PFSK-1 (cell line): ENCODE measurements around the gene ZNF581.

Experiments used
- FOXP2 ChIP-seq: optimal IDR thresholded peaks from 2 replicates; pipeline ENCODE3; 2011; ENCODE audit warnings: borderline replicate concordance, control low read depth, inconsistent platforms; ENCODE audit not compliant: insufficient read depth; ENCODE audit errors: extremely low read length, extremely low read depth
- POLR2AphosphoS5 ChIP-seq: IDR thresholded peaks from 2 replicates; pipeline ENCODE4 v1.6.1; 2012; ENCODE audit warnings: low read depth, mild to moderate bottlenecking, control low read depth, low read length, moderate library complexity
- REST ChIP-seq, 2 experiments: IDR thresholded peaks; 2 replicates each; pipeline versions ENCODE4 v1.6.1 to v1.8.0; 2011 to 2012; ENCODE audit warnings: low read depth in 2 of 2, low read length in 2 of 2, control low read depth in 1 of 2, inconsistent platforms in 1 of 2, mild to moderate bottlenecking in 1 of 2, moderate library complexity in 1 of 2; ENCODE audit not compliant: insufficient read depth in 1 of 2
- TAF1 ChIP-seq: IDR thresholded peaks from 2 replicates; pipeline ENCODE4 v1.6.1; 2012; ENCODE audit warnings: low read length, control low read depth, borderline replicate concordance; ENCODE audit not compliant: insufficient read depth

GRCh38 chr19:55694241-55694655, 50.8 kb downstream of the ZNF581 start:
- TF ChIP-seq FOXP2 (no peak), POLR2AphosphoS5 (no peak), TAF1 (no peak), REST (IDR thresholded peaks at IDR 0.05; ENCODE audit: insufficient read depth in 1 of 2, low read depth in 2 of 2, low read length in 2 of 2) (no peak)
